AG04449 (cell line): ENCODE measurements around the gene MARCHF6.

Source experiments
- CTCF ChIA-PET: fragments of 350-600 bp; formaldehyde crosslinking; extraction: SDS; loops from one replicate; lab custom pipeline; 2021; ENCODE audit warnings: antibody characterized with exemption; lab: Yijun Ruan, JAX
- POLR2A ChIA-PET: fragments of 400-600, 350-600 bp; formaldehyde crosslinking; extraction: SDS; loops from one replicate; lab custom pipeline; 2020; ENCODE audit warnings: antibody characterized with exemption, inconsistent platforms; lab: Yijun Ruan, JAX
- DNase-seq: peaks from one replicate; pipeline ENCODE4 v3.0.0-alpha.2; 2010; ENCODE audit warnings: low read depth, low spot score
- H3K4me3 ChIP-seq: 2 replicates; pipeline ENCODE4 v1.5.1; 2011; ENCODE audit warnings: low read depth, mild to moderate bottlenecking, control low read depth, low read length
- CTCF ChIP-seq: IDR thresholded peaks from one replicate; pipeline ENCODE4 v1.5.1; 2011; ENCODE audit warnings: mild to moderate bottlenecking, moderate library complexity, low read length, control low read depth, inconsistent platforms; ENCODE audit not compliant: insufficient read depth; ENCODE audit errors: missing control alignments

MARCHF6 gene

GRCh38 chr5:10363519-10364185 lies 10.2 kb downstream of the MARCHF6 start:
- H3K4me3 ChIP-seq: no peak overlapping the region
- ChIA-PET POLR2A (no interaction called here), CTCF (interaction anchor here (1.0 kb wide), 1 partner anchor 33 kb away, joined by 3 read pairs; no protein-coding TSS in a partner anchor)
- DNase-seq: no peak
- no peak for TF ChIP-seq CTCF

- H3K4me3 ChIP-seq: no peak overlapping the region
- CTCF ChIA-PET: interaction anchor here (0.7 to 1.0 kb wide), 3 partner anchors 23 to 81 kb away, joined by 3 to 8 read pairs (median 3); no protein-coding TSS in a partner anchor
- POLR2A ChIA-PET: no interaction called here
- TF ChIP-seq CTCF: no peak
- DNase-seq: no peak
These were observed 10.7 kb downstream of the MARCHF6 start for GRCh38 chr5:10364186-10364689.

- CTCF ChIA-PET: interaction anchor here (1.0 to 1.5 kb wide), 3 partner anchors 8 to 82 kb away, joined by 5 to 8 read pairs (median 6); no protein-coding TSS in a partner anchor
- no peak for DNase-seq
- TF ChIP-seq CTCF: no peak
- POLR2A ChIA-PET: no interaction called here
- H3K4me3 ChIP-seq: no peak overlapping the region
These were observed 12.3 kb downstream of the MARCHF6 start for GRCh38 chr5:10365782-10366181.

GRCh38 chr5:10366310-10367272 lies 13.1 kb downstream of the MARCHF6 start:
- CTCF ChIA-PET: interaction anchor here (1.0 to 2.0 kb wide), 6 partner anchors 9 to 82 kb away, joined by 4 to 8 read pairs (median 5); no protein-coding TSS in a partner anchor
- DNase-seq: no peak

GRCh38 chr5:10367579-10367978 lies 14.1 kb downstream of the MARCHF6 start:
- no peak for DNase-seq
- ChIA-PET CTCF (interaction anchor here (0.8 to 2.0 kb wide), 8 partner anchors 10 to 84 kb away, joined by 3 to 6 read pairs (median 4); no protein-coding TSS in a partner anchor), POLR2A (interaction anchor here (1.1 kb wide), 1 partner anchor 14 kb away, joined by 3 read pairs; the partner anchor contains the start of gene MARCHF6)
- no peak for TF ChIP-seq CTCF
- H3K4me3 ChIP-seq: no peak overlapping the region

More at GRCh38 chr5:10366310-10367272, 13.1 kb downstream of the MARCHF6 start:
- POLR2A ChIA-PET: no interaction called here
- no peak for TF ChIP-seq CTCF
- no peak overlapping the region for H3K4me3 ChIP-seq
